ENCODE measurements around the gene TDRD10.

GRCh38 chr1:154460695-154461260 lies 41.2 kb upstream of the TDRD10 start:
- TF ChIP-seq EZH2phosphoT487 (IDR thresholded peaks at IDR 0.05; ENCODE audit: low read depth): no peak
- TF ChIP-seq CTCF (IDR thresholded peaks at IDR 0.05; ENCODE audit: low read depth, low read length): no peak
